CD14-positive monocyte (primary cell): ENCODE results near the gene PRSS16. TPM values are rescaled to one million over a fixed set of nuclear protein-coding genes. Genes with fewer than 3 reads are reported as not detected.

Source experiments
- DNase-seq, 3 donors: peaks; one replicate each; pipeline ENCODE4 v3.0.0-alpha.2; 2011 to 2022
- H2AFZ ChIP-seq: 2 replicates; pipeline ENCODE4 v1.6.0; 2012; ENCODE audit warnings: mild to moderate bottlenecking, low read depth, low read length, inconsistent platforms; ENCODE audit not compliant: insufficient read depth, poor library complexity, severe bottlenecking
- H3K27ac ChIP-seq, 2 donors: 1 replicate in 1 of 2; 2 replicates in 1 of 2; pipeline ENCODE4 v1.5.1; 2012 to 2013; ENCODE audit warnings: low read length in 2 of 2, control low read depth in 1 of 2, inconsistent platforms in 1 of 2, low read depth in 1 of 2, mild to moderate bottlenecking in 1 of 2
- H3K27me3 ChIP-seq, 2 donors: one replicate each; pipeline versions ENCODE4 v1.6.0 to v1.6.1; 2011 to 2013; ENCODE audit warnings: low read length in 2 of 2; ENCODE audit not compliant: control insufficient read depth in 2 of 2, insufficient read depth in 2 of 2
- H3K36me3 ChIP-seq, 2 donors: replicated peaks in 1 of 2; 1 replicate in 1 of 2; 2 replicates in 1 of 2; pipeline versions ENCODE4 v1.5.1 to v1.6.1; 2012 to 2013; ENCODE audit warnings: low read length in 2 of 2, control low read depth in 1 of 2, inconsistent platforms in 1 of 2, mild to moderate bottlenecking in 1 of 2; ENCODE audit not compliant: insufficient read depth in 2 of 2, control insufficient read depth in 1 of 2
- H3K4me1 ChIP-seq, 2 donors: 1 replicate in 1 of 2; 2 replicates in 1 of 2; pipeline versions ENCODE4 v1.5.1 to v1.6.1; 2012 to 2013; ENCODE audit warnings: low read length in 2 of 2, control low read depth in 1 of 2, inconsistent platforms in 1 of 2, mild to moderate bottlenecking in 1 of 2, moderate library complexity in 1 of 2; ENCODE audit not compliant: insufficient read depth in 2 of 2, control insufficient read depth in 1 of 2
- H3K4me2 ChIP-seq: replicated peaks from 2 replicates; pipeline ENCODE3; 2012; ENCODE audit warnings: low read length, moderate library complexity, mild to moderate bottlenecking; ENCODE audit not compliant: poor library complexity, severe bottlenecking; ENCODE audit errors: extremely low read depth
- H3K4me3 ChIP-seq, 3 experiments: fragments of 200-600 bp in 1 of 3; sonication (generic) in 1 of 3; replicated peaks in 1 of 3; 1 replicate in 2 of 3; 2 replicates in 1 of 3; pipeline ENCODE4 v1.5.1; 2011 to 2013; ENCODE audit warnings: low read length in 3 of 3, mild to moderate bottlenecking in 3 of 3, control low read depth in 2 of 3, low read depth in 2 of 3, inconsistent platforms in 1 of 3, moderate library complexity in 1 of 3
- H3K79me2 ChIP-seq: 2 replicates; pipeline ENCODE4 v1.6.0; 2012; ENCODE audit warnings: mild to moderate bottlenecking, control low read depth, inconsistent platforms, low read length, moderate library complexity; ENCODE audit not compliant: insufficient read depth
- H3K9ac ChIP-seq: 2 replicates; pipeline ENCODE4 v1.6.0; 2017; ENCODE audit warnings: low read length, mild to moderate bottlenecking; ENCODE audit not compliant: insufficient read depth, poor library complexity, severe bottlenecking
- H3K9me3 ChIP-seq, 2 donors: replicated peaks in 1 of 2; 1 replicate in 1 of 2; 2 replicates in 1 of 2; pipeline versions ENCODE4 v1.5.1 to v1.6.1; 2012 to 2013; ENCODE audit warnings: low read length in 2 of 2, control low read depth in 1 of 2; ENCODE audit not compliant: control insufficient read depth in 1 of 2, insufficient read depth in 1 of 2
- H4K20me1 ChIP-seq: 2 replicates; pipeline ENCODE4 v1.6.0; 2012; ENCODE audit warnings: mild to moderate bottlenecking, low read length, control low read depth, moderate library complexity; ENCODE audit not compliant: insufficient read depth
- H3K27ac Mint-ChIP-seq, 7 donors: one replicate each; pipeline ENCODE4 v1.8.0; 2020; ENCODE audit warnings: mild to moderate bottlenecking in 7 of 7, mixed read lengths in 7 of 7, moderate library complexity in 6 of 7, inconsistent platforms in 2 of 7
- H3K27me3 Mint-ChIP-seq, 3 donors: one replicate each; pipeline ENCODE4 v1.8.0; 2021 to 2022; ENCODE audit warnings: low read depth in 3 of 3, mild to moderate bottlenecking in 3 of 3, mixed read lengths in 3 of 3, moderate library complexity in 3 of 3, inconsistent platforms in 1 of 3
- H3K36me3 Mint-ChIP-seq, 2 donors: one replicate each; pipeline ENCODE4 v1.8.0; 2020; ENCODE audit warnings: mixed read lengths in 2 of 2, inconsistent platforms in 1 of 2, mild to moderate bottlenecking in 1 of 2
- H3K4me1 Mint-ChIP-seq: one replicate; pipeline ENCODE4 v1.8.0; 2020; ENCODE audit warnings: mild to moderate bottlenecking, mixed read lengths
- H3K4me3 Mint-ChIP-seq, 2 donors: one replicate each; pipeline ENCODE4 v1.8.0; 2020; ENCODE audit warnings: mild to moderate bottlenecking in 2 of 2, mixed read lengths in 2 of 2, moderate library complexity in 1 of 2
- H3K9me3 Mint-ChIP-seq, 7 donors: one replicate each; pipeline ENCODE4 v1.8.0; 2020 to 2022; ENCODE audit warnings: mixed read lengths in 7 of 7, mild to moderate bottlenecking in 6 of 7, moderate library complexity in 6 of 7, inconsistent platforms in 2 of 7
- CTCF ChIP-seq: fragments of 200-600 bp; IDR thresholded peaks from one replicate; pipeline ENCODE4 v1.8.0; 2022; ENCODE audit warnings: antibody characterized with exemption, mild to moderate bottlenecking
- whole genome bisulfite sequencing: methylation state at CpG from one replicate; pipeline ENCODE4 v1.1.5; 2013; ENCODE audit warnings: missing lambda C conversion rate; ENCODE audit not compliant: insufficient coverage; 5-methylcytosine and 5-hydroxymethylcytosine counted together
- intact Hi-C, 2 donors: fragments of 100-400 bp; cut with micrococcal nuclease; formaldehyde crosslinking; loops; one replicate each; pipeline versions ENCODE4 v1.15.0 to v1.15.1; 2023
- polyA plus RNA-seq, 3 donors: library from polyadenylated mRNA; depleted of rRNA in 1 of 3; unstranded in 2 of 3; stranded (reverse) in 1 of 3; fragments of 300-500 nt in 2 of 3; fragments of >200 nt in 1 of 3; fragmentation: Illumina TruSeq in 2 of 3; gene quantifications; 1 replicate in 2 of 3; 2 replicates in 1 of 3; pipeline ENCODE4 v1.2.3, GENCODE V29; 2012 to 2021

The PRSS16 gene
- polyA plus RNA-seq, 3 donors, result not detected

- DNase-seq, result no peak
- Histone ChIP-seq H3K36me3 (no peaks in the 10 kb centered on the region), H3K4me1 (no peaks in the 10 kb centered on the region), H3K9ac (no peak overlapping the region), H3K27ac (no peak overlapping the region), H3K27me3 (peaks cover 21 to 48% of the 10 kb centered on the region in 2 donors), H2AFZ (no peak overlapping the region), H3K4me3 (no peak overlapping the region), H3K79me2 (no peaks in the 10 kb centered on the region), H3K9me3 (peaks cover 14 to 20% of the 10 kb centered on the region in 2 donors), H3K4me2 (no peak overlapping the region), H4K20me1 (no peaks in the 10 kb centered on the region)
- peaks cover 6% of the 10 kb centered on the region for H3K4me1 Mint-ChIP-seq
- intact Hi-C loops, result no loop called here
- H3K27ac Mint-ChIP-seq, result no peak overlapping the region
- no peak overlapping the region for H3K4me3 Mint-ChIP-seq
- 61% methylated on average over 8 of the region's 14 CpGs for WGBS
- TF ChIP-seq CTCF, result no peak
- peaks cover 0 to 2% of the 10 kb centered on the region in 2 donors for H3K36me3 Mint-ChIP-seq
- peaks cover 30 to 40% (median 35%) of the 10 kb centered on the region in 3 donors for H3K27me3 Mint-ChIP-seq
- peaks cover 6 to 25% (median 17%) of the 10 kb centered on the region in 7 donors for H3K9me3 Mint-ChIP-seq
Observed at GRCh38 chr6:27242589-27243265, 4.8 kb upstream of the PRSS16 start.

- intact Hi-C loops, result no loop called here
- H3K27me3 Mint-ChIP-seq, result peaks cover under 1 to 47% (median 2%) of the 10 kb centered on the region in 3 donors
- Histone ChIP-seq H3K4me3 (no peak overlapping the region), H4K20me1 (no peaks in the 10 kb centered on the region), H3K9me3 (peaks cover 9 to 24% of the 10 kb centered on the region in 2 donors), H3K27me3 (peaks cover 45 to 72% of the 10 kb centered on the region in 2 donors), H3K9ac (no peak overlapping the region), H3K4me1 (peaks cover 5 to 6% of the 10 kb centered on the region in 2 donors), H3K79me2 (no peaks in the 10 kb centered on the region), H2AFZ (no peak overlapping the region), H3K36me3 (no peaks in the 10 kb centered on the region), H3K27ac (no peak overlapping the region), H3K4me2 (no peak overlapping the region)
- 71% methylated on average over 1 of the region's 3 CpGs for WGBS
- peak overlapping the region in 1 of 2 donors; percentile 32 for H3K4me3 Mint-ChIP-seq
- DNase-seq, result no peak
- peaks cover 0 to 2% of the 10 kb centered on the region in 2 donors for H3K36me3 Mint-ChIP-seq
- no peak overlapping the region for H3K27ac Mint-ChIP-seq
- no peak for TF ChIP-seq CTCF
- peaks cover 3 to 21% (median 10%) of the 10 kb centered on the region in 7 donors for H3K9me3 Mint-ChIP-seq
- peaks cover 9% of the 10 kb centered on the region for H3K4me1 Mint-ChIP-seq
Observed at GRCh38 chr6:27248783-27249182, 1.3 kb downstream of the PRSS16 start.
